Adrenal gland (tissue), 12 donors: ENCODE data around the gene PXN. TPM values are rescaled to one million over a fixed set of nuclear protein-coding genes. Genes with fewer than 3 reads are reported as not detected.

Experiments
- DNase-seq, 7 donors: peaks; one replicate each; pipeline ENCODE4 v3.0.0-alpha.2; 2019 to 2020
- H3K27ac ChIP-seq, 5 donors: fragments of 200-600 bp; sonication (generic) in 4 of 5; 1 replicate in 3 of 5; 2 replicates in 2 of 5; pipeline versions ENCODE4 v1.5.1 to v1.8.0; 2016 to 2020; ENCODE audit warnings: mild to moderate bottlenecking in 1 of 5
- H3K27me3 ChIP-seq: fragments of 200-600 bp; 2 replicates; pipeline ENCODE4 v1.8.0; 2021
- H3K36me3 ChIP-seq, 2 donors: fragments of 200-600 bp; replicated peaks in 1 of 2; 1 replicate in 1 of 2; 2 replicates in 1 of 2; pipeline versions ENCODE4 v1.5.1 to v1.8.0; 2018 to 2022
- H3K4me1 ChIP-seq, 2 donors: fragments of 200-600 bp; replicated peaks in 1 of 2; 1 replicate in 1 of 2; 2 replicates in 1 of 2; pipeline versions ENCODE4 v1.5.1 to v1.8.0; 2018 to 2021
- H3K4me3 ChIP-seq, 4 donors: fragments of 200-600 bp; sonication (generic) in 3 of 4; one replicate each; pipeline ENCODE4 v1.5.1; 2016 to 2018
- H3K9me3 ChIP-seq, 3 donors: fragments of 200-600 bp; sonication (generic) in 1 of 3; replicated peaks in 1 of 3; 1 replicate in 2 of 3; 2 replicates in 1 of 3; pipeline versions ENCODE4 v1.5.1 to v1.8.0; 2016 to 2021
- CTCF ChIP-seq, 6 experiments: fragments of 450-650 bp in 4 of 6; fragments of 200-600 bp in 2 of 6; sonication (generic) in 1 of 6; IDR thresholded peaks; 1 replicate in 5 of 6; 2 replicates in 1 of 6; pipeline versions ENCODE4 v1.5.1 to v1.8.0; 2016 to 2021; ENCODE audit warnings: antibody characterized with exemption in 6 of 6, mild to moderate bottlenecking in 2 of 6, moderate library complexity in 1 of 6
- POLR2A ChIP-seq, 2 donors: fragments of 450-650 bp; IDR thresholded peaks; one replicate each; pipeline ENCODE4 v1.6.1; 2017; ENCODE audit warnings: antibody characterized with exemption in 2 of 2, mild to moderate bottlenecking in 2 of 2, moderate library complexity in 1 of 2
- WGBS, 4 donors: extraction: QIAGEN DNeasy Blood & Tissue Kit in 2 of 4; methylation state at CpG; one replicate each; pipeline versions ENCODE4 v1.1.5 to v1.1.7; 2013 to 2017; 5-methylcytosine and 5-hydroxymethylcytosine counted together
- intact Hi-C, 2 donors: fragments of 100-400 bp; cut with DNase I; formaldehyde crosslinking; loops; one replicate each; pipeline versions ENCODE4 v1.14.1 to v1.15.0; 2022 to 2023
- polyA plus RNA-seq, 3 donors: library from polyadenylated mRNA; stranded (reverse); fragments of 200-250 nt in 2 of 3; fragments of 350-450 nt in 1 of 3; fragmentation: Illumina TruSeq in 1 of 3; extraction: RNeasy Lipid Tissue Mini Kit (QIAGEN cat#74804) in 1 of 3; gene quantifications; one replicate each; pipeline ENCODE4 v1.2.3, GENCODE V29; 2013 to 2014
- total RNA-seq, 9 donors: library from RNA; depleted of rRNA in 4 of 9; stranded (reverse); fragments of >200 nt in 4 of 9; fragments of 120-200 nt in 1 of 9; fragmentation: NEBNext Ultra II Directional in 1 of 9; extraction: Animal tissue kit (Norgen Biotek cat#: 25700) in 1 of 9; gene quantifications; one replicate each; pipeline versions ENCODE4 v1.1.0 to v1.2.4, GENCODE V29; 2013 to 2023
- donor health status: healthy with polysubstance abuse.
- donor health status: Bipolar disorder and iron deficiency.
- donor health status: DM: yes; HTN: yes; CAD: no.
- donor health status: DM: no; HTN: no; CAD: no.
- donor health status: DM: no; HTN: no; CAD: no.
- donor health status: DM: yes; HTN: yes; CAD: no.

The PXN gene
- total and polyA plus RNA-seq, 12 donors = 12.5 to 156 (median 92.4) TPM

- Histone ChIP-seq H3K27me3 (no peaks in the 10 kb centered on the region), H3K4me1 (peaks cover 8 to 10% of the 10 kb centered on the region in 2 donors), H3K27ac (no peak overlapping the region), H3K9me3 (no peaks in the 10 kb centered on the region), H3K36me3 (no peaks in the 10 kb centered on the region), H3K4me3 (no peak overlapping the region)
- intact Hi-C loops = no loop called here
- WGBS, 4 donors = 62 to 65% (median 65%) methylated on average over 6 to 7 of the region's 7 CpGs
- DNase-seq = no peak
- TF ChIP-seq POLR2A (IDR thresholded peaks at IDR 0.05) = no peak
- TF ChIP-seq CTCF (IDR thresholded peaks at IDR 0.05) = no peak
These were observed 21.4 kb upstream of the PXN start for GRCh38 chr12:120286768-120287490.

GRCh38 chr12:120284381-120284780 is 18.9 kb upstream of the PXN start:
- 77 to 94% (median 81%) methylated on average over 2 to 3 of the region's 3 CpGs for WGBS, 4 donors
- Histone ChIP-seq H3K27me3 (no peaks in the 10 kb centered on the region), H3K36me3 (no peaks in the 10 kb centered on the region), H3K4me1 (no peaks in the 10 kb centered on the region), H3K27ac (no peak overlapping the region), H3K9me3 (no peaks in the 10 kb centered on the region), H3K4me3 (no peak overlapping the region)
- TF ChIP-seq CTCF (IDR thresholded peaks at IDR 0.05) (no peak), POLR2A (IDR thresholded peaks at IDR 0.05) (no peak)
- intact Hi-C loops = no loop called here
- no peak for DNase-seq

GRCh38 chr12:120283318-120283717 is 17.8 kb upstream of the PXN start:
- intact Hi-C loops = no loop called here
- Histone ChIP-seq H3K27ac (no peak overlapping the region), H3K36me3 (no peaks in the 10 kb centered on the region), H3K4me3 (no peak overlapping the region), H3K9me3 (no peaks in the 10 kb centered on the region), H3K27me3 (no peaks in the 10 kb centered on the region), H3K4me1 (no peaks in the 10 kb centered on the region)
- TF ChIP-seq POLR2A (IDR thresholded peaks at IDR 0.05) (no peak), CTCF (IDR thresholded peaks at IDR 0.05) (no peak)
- DNase-seq = no peak
- WGBS, 4 donors = 81 to 90% (median 82%) methylated on average over 4 to 7 of the region's 7 CpGs

- H3K9me3 ChIP-seq = no peaks in the 10 kb centered on the region
- H3K27ac ChIP-seq = no peak overlapping the region
- no peaks in the 10 kb centered on the region for H3K4me1 ChIP-seq
- no peak overlapping the region for H3K4me3 ChIP-seq
- H3K36me3 ChIP-seq = no peaks in the 10 kb centered on the region
- no peaks in the 10 kb centered on the region for H3K27me3 ChIP-seq
- intact Hi-C loops = no loop called here
- no peak for DNase-seq
- TF ChIP-seq CTCF (IDR thresholded peaks at IDR 0.05) = no peak
- TF ChIP-seq POLR2A (IDR thresholded peaks at IDR 0.05) = no peak
- WGBS, 4 donors = 93 to 96% (median 96%) methylated on average over 20 to 55 of the region's 57 CpGs
These were observed 12.9 kb upstream of the PXN start for GRCh38 chr12:120278137-120279069.
